Ovary (tissue), 3 donors: ENCODE results near the gene SUPT6H.

Experiments used
- EP300 ChIP-seq: sonication (generic); formaldehyde crosslinking; IDR thresholded peaks from one replicate; pipeline ENCODE4 v1.6.1; 2017; ENCODE audit warnings: antibody characterized with exemption
- POLR2A ChIP-seq: fragments of 450-650 bp; IDR thresholded peaks from one replicate; pipeline ENCODE4 v1.6.1; 2017; ENCODE audit warnings: antibody characterized with exemption, mild to moderate bottlenecking, moderate library complexity
- TF ChIP-seq, protein P1 (sequence below), 3 donors: fragments of 450-650 bp in 2 of 3; fragments of 200-600 bp in 1 of 3; IDR thresholded peaks; one replicate each; pipeline versions ENCODE4 v1.5.1 to v1.8.0; 2016 to 2022; ENCODE audit warnings: antibody characterized with exemption in 3 of 3, mild to moderate bottlenecking in 1 of 3
- donor health status: DM: no; HTN: no; CAD: no.

DNA sequence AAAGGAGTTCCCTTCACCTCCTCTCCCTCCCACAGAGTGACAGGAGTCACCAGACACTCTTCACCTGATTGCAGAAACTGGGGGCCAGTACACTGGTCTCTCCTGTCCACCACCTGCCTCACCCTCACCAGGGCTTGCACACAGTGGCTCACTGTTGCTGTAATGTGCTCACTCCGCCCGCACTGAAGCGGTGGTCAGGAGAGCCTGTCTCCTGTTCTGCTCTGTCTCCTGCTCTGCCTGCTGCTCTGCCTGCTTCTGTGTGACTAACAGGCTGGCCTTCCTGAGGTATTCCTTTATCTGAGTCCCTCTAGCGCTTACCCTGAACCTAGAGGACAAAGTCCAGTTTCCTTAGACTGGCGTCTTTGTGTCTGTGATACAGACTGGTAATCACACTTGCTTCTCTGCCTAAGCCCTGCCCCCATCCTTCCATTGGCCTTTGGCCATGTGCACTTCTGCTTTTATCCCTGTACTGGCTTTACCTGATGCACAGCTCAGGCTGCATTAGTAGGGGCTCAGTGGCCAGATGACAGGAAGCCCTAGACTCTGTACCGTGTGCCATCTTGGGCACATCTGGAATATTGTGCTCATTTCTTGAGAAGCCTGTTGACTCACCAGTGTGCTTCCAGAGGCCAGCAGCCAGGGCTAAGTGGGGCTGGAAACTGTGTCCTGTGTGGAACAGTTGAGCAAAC, 36.4 kb downstream of the SUPT6H start:
- TF ChIP-seq, protein P1, sequence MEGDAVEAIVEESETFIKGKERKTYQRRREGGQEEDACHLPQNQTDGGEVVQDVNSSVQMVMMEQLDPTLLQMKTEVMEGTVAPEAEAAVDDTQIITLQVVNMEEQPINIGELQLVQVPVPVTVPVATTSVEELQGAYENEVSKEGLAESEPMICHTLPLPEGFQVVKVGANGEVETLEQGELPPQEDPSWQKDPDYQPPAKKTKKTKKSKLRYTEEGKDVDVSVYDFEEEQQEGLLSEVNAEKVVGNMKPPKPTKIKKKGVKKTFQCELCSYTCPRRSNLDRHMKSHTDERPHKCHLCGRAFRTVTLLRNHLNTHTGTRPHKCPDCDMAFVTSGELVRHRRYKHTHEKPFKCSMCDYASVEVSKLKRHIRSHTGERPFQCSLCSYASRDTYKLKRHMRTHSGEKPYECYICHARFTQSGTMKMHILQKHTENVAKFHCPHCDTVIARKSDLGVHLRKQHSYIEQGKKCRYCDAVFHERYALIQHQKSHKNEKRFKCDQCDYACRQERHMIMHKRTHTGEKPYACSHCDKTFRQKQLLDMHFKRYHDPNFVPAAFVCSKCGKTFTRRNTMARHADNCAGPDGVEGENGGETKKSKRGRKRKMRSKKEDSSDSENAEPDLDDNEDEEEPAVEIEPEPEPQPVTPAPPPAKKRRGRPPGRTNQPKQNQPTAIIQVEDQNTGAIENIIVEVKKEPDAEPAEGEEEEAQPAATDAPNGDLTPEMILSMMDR (IDR thresholded peaks at IDR 0.05), result no peak
- no peak for TF ChIP-seq EP300
- no peak for TF ChIP-seq POLR2A
